SK-N-MC (cell line): Measurements from ENCODE around the gene DEGS2.

Source experiments
- EZH2 ChIP-seq: fragments of 200-600 bp; sonication (generic); IDR thresholded peaks from one replicate; pipeline ENCODE4 v1.6.1; 2017; ENCODE audit warnings: antibody characterized with exemption
- POLR2AphosphoS5 ChIP-seq: IDR thresholded peaks from 2 replicates; pipeline ENCODE4 v1.6.1; 2012; ENCODE audit warnings: mild to moderate bottlenecking, low read depth, low read length, borderline replicate concordance

DNA sequence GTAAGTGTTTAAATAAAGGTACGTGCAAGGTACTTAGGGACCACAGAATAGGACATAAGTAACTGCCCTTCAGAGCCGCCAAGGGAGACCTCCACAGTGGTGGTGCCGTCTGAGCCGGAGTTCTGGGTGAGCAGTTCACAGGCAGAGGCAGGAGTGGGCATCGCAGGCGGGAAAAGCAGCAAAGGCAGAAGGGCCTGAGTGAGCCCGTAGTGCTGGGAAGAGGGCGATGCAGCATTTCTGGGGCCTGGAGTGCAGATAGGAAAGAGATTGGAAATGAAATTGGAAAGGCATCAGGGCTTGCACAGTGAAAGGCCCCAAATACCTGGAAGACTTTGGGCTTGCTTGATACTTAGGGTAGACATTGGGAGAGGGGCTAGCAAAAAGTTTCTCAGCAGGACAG, 61.3 kb downstream of the DEGS2 start:
- no peak for TF ChIP-seq EZH2
- no peak for TF ChIP-seq POLR2AphosphoS5
